WTC11 (cell line): ENCODE data around the gene NTSR1. TPM values are rescaled to one million over a fixed set of nuclear protein-coding genes. Genes with fewer than 3 reads are reported as not detected.

ENCODE experiments used
- ATAC-seq: fragments of 200-7000 bp; cut with Tn5 transposase; 2 replicates; pipeline ENCODE4 v1.10.0; 2021; ENCODE audit warnings: mild to moderate bottlenecking, moderate library complexity
- CTCF ChIA-PET: fragments of 300-600 bp; sonication (Branson Sonifier 250); formaldehyde crosslinking; loops from one replicate; lab custom pipeline; 2021; ENCODE audit warnings: antibody characterized with exemption; lab: Charles Lee
- POLR2A ChIA-PET: fragments of 350-600 bp; sonication (Branson Sonifier 250); formaldehyde crosslinking; loops from one replicate; lab custom pipeline; 2021; ENCODE audit warnings: antibody characterized with exemption; lab: Charles Lee
- DNase-seq: peaks from one replicate; pipeline ENCODE4 v3.0.0; 2021; ENCODE audit warnings: low spot score
- H3K27ac Mint-ChIP-seq: 2 replicates; pipeline ENCODE4 v1.8.0; 2021; ENCODE audit warnings: mixed read lengths
- H3K27me3 Mint-ChIP-seq: 2 replicates; pipeline ENCODE4 v1.8.0; 2021; ENCODE audit warnings: low read depth, mild to moderate bottlenecking, moderate library complexity, mixed read lengths
- H3K36me3 Mint-ChIP-seq: 2 replicates; pipeline ENCODE4 v1.8.0; 2021; ENCODE audit warnings: mixed read lengths
- H3K4me1 Mint-ChIP-seq: 2 replicates; pipeline ENCODE4 v1.8.0; 2022; ENCODE audit warnings: mixed read lengths
- H3K4me3 Mint-ChIP-seq: 2 replicates; pipeline ENCODE4 v1.8.0; 2021; ENCODE audit warnings: mild to moderate bottlenecking, moderate library complexity, mixed read lengths
- H3K9me3 Mint-ChIP-seq: 2 replicates; pipeline ENCODE4 v1.8.0; 2021; ENCODE audit warnings: mixed read lengths
- FOXP1 ChIP-seq: sonication (generic); formaldehyde crosslinking; IDR thresholded peaks from 2 replicates; pipeline ENCODE4 v1.8.0; 2022; ENCODE audit warnings: missing genetic modification reagents, mild to moderate bottlenecking, moderate library complexity, borderline replicate concordance
- GABPB1 ChIP-seq: sonication (generic); formaldehyde crosslinking; IDR thresholded peaks from 2 replicates; pipeline ENCODE4 v1.8.1; 2023; ENCODE audit warnings: mild to moderate bottlenecking, missing genetic modification reagents
- GRHL2 ChIP-seq: fragments of 250-450 bp; sonication (Bioruptor Pico); IDR thresholded peaks from 2 replicates; pipeline ENCODE4 v1.8.0; 2022; ENCODE audit warnings: mild to moderate bottlenecking, moderate library complexity; ENCODE audit not compliant: insufficient replicate concordance, severe bottlenecking
- GTF2I ChIP-seq: fragments of 250-450 bp; sonication (Bioruptor Pico); conservative IDR thresholded peaks from 2 replicates; pipeline ENCODE4 v1.4.0; 2021; ENCODE audit warnings: mild to moderate bottlenecking
- IRF2 ChIP-seq: sonication (generic); formaldehyde crosslinking; IDR thresholded peaks from 2 replicates; pipeline ENCODE4 v1.8.0; 2022; ENCODE audit warnings: low read depth, missing genetic modification reagents, borderline replicate concordance
- KAT7 ChIP-seq: sonication (generic); formaldehyde crosslinking; IDR thresholded peaks from 2 replicates; pipeline ENCODE4 v1.8.1; 2023; ENCODE audit warnings: missing genetic modification reagents, mild to moderate bottlenecking, borderline replicate concordance
- MXD4 ChIP-seq: fragments of 250-450 bp; sonication (Bioruptor Pico); IDR thresholded peaks from 2 replicates; pipeline ENCODE4 v1.8.0; 2021; ENCODE audit warnings: mild to moderate bottlenecking, moderate library complexity, borderline replicate concordance
- NFYB ChIP-seq: sonication (generic); formaldehyde crosslinking; conservative IDR thresholded peaks from 2 replicates; pipeline ENCODE4 v1.8.0; 2022; ENCODE audit warnings: low read depth, missing genetic modification reagents
- ZNF416 ChIP-seq: fragments of 250-450 bp; sonication (Bioruptor Pico); IDR thresholded peaks from 2 replicates; pipeline ENCODE4 v1.9.0; 2021; ENCODE audit warnings: mild to moderate bottlenecking, inconsistent platforms
- total RNA-seq: library from RNA; stranded (reverse); gene quantifications from 3 replicates; pipeline ENCODE4 v1.2.3, GENCODE V29; 2021
- TF ChIP-seq, protein P1 (sequence below): sonication (generic); formaldehyde crosslinking; IDR thresholded peaks from 2 replicates; pipeline ENCODE4 v1.8.1; 2022; ENCODE audit warnings: missing genetic modification reagents, borderline replicate concordance
- TF ChIP-seq, protein P2 (sequence below): sonication (generic); formaldehyde crosslinking; IDR thresholded peaks from 2 replicates; pipeline ENCODE4 v1.8.0; 2022; ENCODE audit warnings: mild to moderate bottlenecking, missing genetic modification reagents
- TF ChIP-seq, protein P3 (sequence below): fragments of 200-600 bp; IDR thresholded peaks from 2 replicates; pipeline ENCODE4 v1.8.0; 2022; ENCODE audit warnings: antibody characterized with exemption
- TF ChIP-seq, protein P4 (sequence below): sonication (generic); formaldehyde crosslinking; IDR thresholded peaks from 2 replicates; pipeline ENCODE4 v1.8.0; 2023; ENCODE audit warnings: mild to moderate bottlenecking, missing genetic modification reagents
- TF ChIP-seq, protein P5 (sequence below): sonication (generic); formaldehyde crosslinking; IDR thresholded peaks from 2 replicates; pipeline ENCODE4 v1.8.0; 2022; ENCODE audit warnings: mild to moderate bottlenecking, missing genetic modification reagents
- TF ChIP-seq, protein P6 (sequence below): sonication (generic); formaldehyde crosslinking; IDR thresholded peaks from 2 replicates; pipeline ENCODE4 v1.8.1; 2022; ENCODE audit warnings: low read depth, mild to moderate bottlenecking, moderate library complexity, missing genetic modification reagents, borderline replicate concordance
- TF ChIP-seq, protein P7 (sequence below): sonication (generic); formaldehyde crosslinking; IDR thresholded peaks from 2 replicates; pipeline ENCODE4 v1.8.1; 2023; ENCODE audit warnings: mild to moderate bottlenecking, missing genetic modification reagents

Gene NTSR1
- total RNA-seq, 1 experiment from 2014 or later: 0.63 TPM

DNA sequence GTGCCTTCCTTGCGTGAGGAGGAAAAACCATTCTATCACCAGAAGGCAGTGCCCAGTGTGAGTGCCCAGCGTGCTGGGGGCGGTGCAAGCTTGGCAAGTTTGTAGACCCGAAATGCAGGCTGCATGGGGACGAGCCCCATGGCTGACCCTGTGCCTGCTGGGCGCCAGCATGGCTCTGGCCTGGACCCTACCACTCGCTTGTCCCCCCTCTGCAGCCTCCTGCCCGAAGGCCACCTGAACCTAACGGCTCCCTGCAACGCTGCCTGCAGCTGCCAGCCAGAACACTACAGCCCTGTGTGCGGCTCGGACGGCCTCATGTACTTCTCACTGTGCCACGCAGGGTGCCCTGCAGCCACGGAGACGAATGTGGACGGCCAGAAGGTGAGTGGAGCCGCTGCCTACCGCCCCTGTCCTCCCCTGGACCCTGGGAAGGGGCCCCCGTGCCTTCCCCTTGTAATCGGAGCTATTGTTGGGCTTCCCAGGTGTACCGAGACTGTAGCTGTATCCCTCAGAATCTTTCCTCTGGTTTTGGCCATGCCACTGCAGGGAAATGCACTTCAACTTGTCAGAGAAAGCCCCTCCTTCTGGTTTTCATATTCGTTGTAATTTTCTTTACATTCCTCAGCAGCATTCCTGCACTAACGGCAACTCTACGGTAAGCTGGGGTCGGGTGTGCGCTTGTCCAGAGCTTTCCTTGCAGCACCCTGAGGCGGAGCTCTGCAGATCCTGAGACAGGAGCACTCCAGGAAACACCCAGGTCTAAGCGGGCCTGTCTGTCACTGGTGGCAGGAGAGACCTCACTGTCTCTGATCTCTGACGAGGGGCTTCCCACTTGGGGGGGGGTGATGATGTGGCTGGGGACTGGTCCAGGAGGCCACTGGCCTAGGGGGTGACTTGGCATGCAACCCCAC, 40.9 kb upstream of the NTSR1 start:
- no peak overlapping the region for H3K27ac Mint-ChIP-seq
- DNase-seq (no peak), ATAC-seq (no peak)
- peaks cover 5% of the 10 kb centered on the region for H3K4me1 Mint-ChIP-seq
- TF ChIP-seq IRF2 (no peak), KAT7 (no peak)
- TF ChIP-seq, protein P1, sequence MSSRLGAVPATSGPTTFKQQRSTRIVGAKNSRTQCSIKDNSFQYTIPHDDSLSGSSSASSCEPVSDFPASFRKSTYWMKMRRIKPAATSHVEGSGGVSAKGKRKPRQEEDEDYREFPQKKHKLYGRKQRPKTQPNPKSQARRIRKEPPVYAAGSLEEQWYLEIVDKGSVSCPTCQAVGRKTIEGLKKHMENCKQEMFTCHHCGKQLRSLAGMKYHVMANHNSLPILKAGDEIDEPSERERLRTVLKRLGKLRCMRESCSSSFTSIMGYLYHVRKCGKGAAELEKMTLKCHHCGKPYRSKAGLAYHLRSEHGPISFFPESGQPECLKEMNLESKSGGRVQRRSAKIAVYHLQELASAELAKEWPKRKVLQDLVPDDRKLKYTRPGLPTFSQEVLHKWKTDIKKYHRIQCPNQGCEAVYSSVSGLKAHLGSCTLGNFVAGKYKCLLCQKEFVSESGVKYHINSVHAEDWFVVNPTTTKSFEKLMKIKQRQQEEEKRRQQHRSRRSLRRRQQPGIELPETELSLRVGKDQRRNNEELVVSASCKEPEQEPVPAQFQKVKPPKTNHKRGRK (CRISPR knock-in tag): no peak
- TF ChIP-seq, protein P2, sequence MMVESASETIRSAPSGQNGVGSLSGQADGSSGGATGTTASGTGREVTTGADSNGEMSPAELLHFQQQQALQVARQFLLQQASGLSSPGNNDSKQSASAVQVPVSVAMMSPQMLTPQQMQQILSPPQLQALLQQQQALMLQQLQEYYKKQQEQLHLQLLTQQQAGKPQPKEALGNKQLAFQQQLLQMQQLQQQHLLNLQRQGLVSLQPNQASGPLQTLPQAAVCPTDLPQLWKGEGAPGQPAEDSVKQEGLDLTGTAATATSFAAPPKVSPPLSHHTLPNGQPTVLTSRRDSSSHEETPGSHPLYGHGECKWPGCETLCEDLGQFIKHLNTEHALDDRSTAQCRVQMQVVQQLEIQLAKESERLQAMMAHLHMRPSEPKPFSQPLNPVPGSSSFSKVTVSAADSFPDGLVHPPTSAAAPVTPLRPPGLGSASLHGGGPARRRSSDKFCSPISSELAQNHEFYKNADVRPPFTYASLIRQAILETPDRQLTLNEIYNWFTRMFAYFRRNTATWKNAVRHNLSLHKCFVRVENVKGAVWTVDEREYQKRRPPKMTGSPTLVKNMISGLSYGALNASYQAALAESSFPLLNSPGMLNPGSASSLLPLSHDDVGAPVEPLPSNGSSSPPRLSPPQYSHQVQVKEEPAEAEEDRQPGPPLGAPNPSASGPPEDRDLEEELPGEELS (CRISPR knock-in tag): no peak
- no peak overlapping the region for H3K4me3 Mint-ChIP-seq
- no peaks in the 10 kb centered on the region for H3K27me3 Mint-ChIP-seq
- no peaks in the 10 kb centered on the region for H3K36me3 Mint-ChIP-seq
- POLR2A ChIA-PET: no interaction called here
- CTCF ChIA-PET: interaction anchor here (0.8 to 3.7 kb wide), 6 partner anchors 11 to 431 kb away, joined by 3 to 19 read pairs (median 3); partner anchors contain the start of gene SLCO4A1
- no peaks in the 10 kb centered on the region for H3K9me3 Mint-ChIP-seq

DNA sequence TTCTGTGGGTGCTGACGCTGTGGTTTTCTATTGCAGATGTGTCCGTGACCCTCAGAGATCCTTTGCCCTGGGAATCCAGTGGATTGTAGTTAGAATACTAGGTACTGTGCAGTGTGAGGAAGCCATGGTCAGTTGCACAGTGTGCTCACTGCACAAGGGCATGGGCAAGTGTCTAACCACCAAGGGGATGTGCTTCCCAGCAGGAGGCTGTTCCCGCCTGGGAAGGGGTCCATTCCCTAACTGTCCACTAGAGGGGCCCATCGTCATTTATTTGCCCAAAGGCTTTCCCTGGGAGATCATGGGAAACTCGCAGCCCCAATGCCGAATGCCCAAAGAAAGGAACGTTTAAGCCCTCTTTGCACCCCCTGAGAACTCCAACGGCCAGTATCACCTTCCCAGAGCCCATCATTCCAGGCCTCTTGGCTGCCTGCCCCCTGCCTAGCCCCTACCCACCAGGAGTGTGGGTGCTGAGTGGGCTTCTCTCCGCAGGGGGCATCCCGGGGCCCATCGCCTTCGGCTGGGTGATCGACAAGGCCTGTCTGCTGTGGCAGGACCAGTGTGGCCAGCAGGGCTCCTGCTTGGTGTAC, 40.1 kb upstream of the NTSR1 start:
- no peaks in the 10 kb centered on the region for H3K4me1 Mint-ChIP-seq
- no peak overlapping the region for H3K27ac Mint-ChIP-seq
- peak; percentile 68 for ATAC-seq
- no peaks in the 10 kb centered on the region for H3K27me3 Mint-ChIP-seq
- DNase-seq: peak; percentile 84
- peak; percentile 57; the same call in 1 of the 2 replicates for TF ChIP-seq GTF2I (CRISPR knock-in tag)
- TF ChIP-seq GRHL2 (CRISPR knock-in tag): no peak
- TF ChIP-seq, protein P3, sequence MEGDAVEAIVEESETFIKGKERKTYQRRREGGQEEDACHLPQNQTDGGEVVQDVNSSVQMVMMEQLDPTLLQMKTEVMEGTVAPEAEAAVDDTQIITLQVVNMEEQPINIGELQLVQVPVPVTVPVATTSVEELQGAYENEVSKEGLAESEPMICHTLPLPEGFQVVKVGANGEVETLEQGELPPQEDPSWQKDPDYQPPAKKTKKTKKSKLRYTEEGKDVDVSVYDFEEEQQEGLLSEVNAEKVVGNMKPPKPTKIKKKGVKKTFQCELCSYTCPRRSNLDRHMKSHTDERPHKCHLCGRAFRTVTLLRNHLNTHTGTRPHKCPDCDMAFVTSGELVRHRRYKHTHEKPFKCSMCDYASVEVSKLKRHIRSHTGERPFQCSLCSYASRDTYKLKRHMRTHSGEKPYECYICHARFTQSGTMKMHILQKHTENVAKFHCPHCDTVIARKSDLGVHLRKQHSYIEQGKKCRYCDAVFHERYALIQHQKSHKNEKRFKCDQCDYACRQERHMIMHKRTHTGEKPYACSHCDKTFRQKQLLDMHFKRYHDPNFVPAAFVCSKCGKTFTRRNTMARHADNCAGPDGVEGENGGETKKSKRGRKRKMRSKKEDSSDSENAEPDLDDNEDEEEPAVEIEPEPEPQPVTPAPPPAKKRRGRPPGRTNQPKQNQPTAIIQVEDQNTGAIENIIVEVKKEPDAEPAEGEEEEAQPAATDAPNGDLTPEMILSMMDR: peak; percentile 84
- TF ChIP-seq ZNF416 (CRISPR knock-in tag): 0 out of 2 replicates have a peak, but pooled peaks have one; percentile 4
- H3K36me3 Mint-ChIP-seq: no peaks in the 10 kb centered on the region
- CTCF ChIA-PET: interaction anchor here (0.6 to 4.1 kb wide), 5 partner anchors 10 to 123 kb away, joined by 3 to 26 read pairs (median 7); partner anchors contain the start of gene SLCO4A1
- H3K9me3 Mint-ChIP-seq: no peaks in the 10 kb centered on the region
- H3K4me3 Mint-ChIP-seq: no peak overlapping the region
- POLR2A ChIA-PET: no interaction called here

DNA sequence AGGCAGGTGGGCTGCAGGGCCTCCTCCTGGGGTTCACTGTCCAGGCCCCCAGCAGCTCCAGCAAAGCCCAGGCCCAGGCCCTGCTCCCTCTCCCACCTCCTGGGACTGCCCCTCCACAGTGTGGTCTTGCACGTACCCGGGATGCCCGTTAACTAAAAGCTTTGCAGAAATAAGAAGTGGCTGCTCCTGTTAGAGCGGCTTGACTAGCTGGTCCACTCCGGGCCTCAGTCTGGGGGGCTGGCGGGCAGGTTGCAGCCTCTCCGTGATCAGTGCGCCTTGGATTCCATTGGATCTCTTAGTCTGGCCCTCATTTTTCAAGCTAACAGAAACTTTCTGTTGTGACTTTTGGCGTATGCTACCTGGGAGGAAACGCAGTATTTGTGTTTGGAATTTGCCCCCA, 39.4 kb upstream of the NTSR1 start:
- Mint-ChIP-seq H3K4me3 (no peak overlapping the region), H3K27ac (no peak overlapping the region), H3K4me1 (no peaks in the 10 kb centered on the region), H3K27me3 (no peaks in the 10 kb centered on the region), H3K9me3 (no peaks in the 10 kb centered on the region), H3K36me3 (no peaks in the 10 kb centered on the region)
- ATAC-seq (no peak), DNase-seq (no peak)
- ChIA-PET POLR2A (no interaction called here), CTCF (interaction anchor here (0.6 to 4.1 kb wide), 3 partner anchors 11 to 125 kb away, joined by 3 to 26 read pairs (median 5); no protein-coding TSS in a partner anchor)
- TF ChIP-seq GABPB1: no peak
- TF ChIP-seq, protein P4, sequence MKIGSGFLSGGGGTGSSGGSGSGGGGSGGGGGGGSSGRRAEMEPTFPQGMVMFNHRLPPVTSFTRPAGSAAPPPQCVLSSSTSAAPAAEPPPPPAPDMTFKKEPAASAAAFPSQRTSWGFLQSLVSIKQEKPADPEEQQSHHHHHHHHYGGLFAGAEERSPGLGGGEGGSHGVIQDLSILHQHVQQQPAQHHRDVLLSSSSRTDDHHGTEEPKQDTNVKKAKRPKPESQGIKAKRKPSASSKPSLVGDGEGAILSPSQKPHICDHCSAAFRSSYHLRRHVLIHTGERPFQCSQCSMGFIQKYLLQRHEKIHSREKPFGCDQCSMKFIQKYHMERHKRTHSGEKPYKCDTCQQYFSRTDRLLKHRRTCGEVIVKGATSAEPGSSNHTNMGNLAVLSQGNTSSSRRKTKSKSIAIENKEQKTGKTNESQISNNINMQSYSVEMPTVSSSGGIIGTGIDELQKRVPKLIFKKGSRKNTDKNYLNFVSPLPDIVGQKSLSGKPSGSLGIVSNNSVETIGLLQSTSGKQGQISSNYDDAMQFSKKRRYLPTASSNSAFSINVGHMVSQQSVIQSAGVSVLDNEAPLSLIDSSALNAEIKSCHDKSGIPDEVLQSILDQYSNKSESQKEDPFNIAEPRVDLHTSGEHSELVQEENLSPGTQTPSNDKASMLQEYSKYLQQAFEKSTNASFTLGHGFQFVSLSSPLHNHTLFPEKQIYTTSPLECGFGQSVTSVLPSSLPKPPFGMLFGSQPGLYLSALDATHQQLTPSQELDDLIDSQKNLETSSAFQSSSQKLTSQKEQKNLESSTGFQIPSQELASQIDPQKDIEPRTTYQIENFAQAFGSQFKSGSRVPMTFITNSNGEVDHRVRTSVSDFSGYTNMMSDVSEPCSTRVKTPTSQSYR (CRISPR knock-in tag): no peak
- TF ChIP-seq, protein P5, sequence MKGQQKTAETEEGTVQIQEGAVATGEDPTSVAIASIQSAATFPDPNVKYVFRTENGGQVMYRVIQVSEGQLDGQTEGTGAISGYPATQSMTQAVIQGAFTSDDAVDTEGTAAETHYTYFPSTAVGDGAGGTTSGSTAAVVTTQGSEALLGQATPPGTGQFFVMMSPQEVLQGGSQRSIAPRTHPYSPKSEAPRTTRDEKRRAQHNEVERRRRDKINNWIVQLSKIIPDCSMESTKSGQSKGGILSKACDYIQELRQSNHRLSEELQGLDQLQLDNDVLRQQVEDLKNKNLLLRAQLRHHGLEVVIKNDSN (CRISPR knock-in tag): no peak
- TF ChIP-seq GRHL2 (CRISPR knock-in tag): no peak
- no peak for TF ChIP-seq NFYB (CRISPR knock-in tag)
- TF ChIP-seq FOXP1 (CRISPR knock-in tag): no peak
- TF ChIP-seq, protein P6, sequence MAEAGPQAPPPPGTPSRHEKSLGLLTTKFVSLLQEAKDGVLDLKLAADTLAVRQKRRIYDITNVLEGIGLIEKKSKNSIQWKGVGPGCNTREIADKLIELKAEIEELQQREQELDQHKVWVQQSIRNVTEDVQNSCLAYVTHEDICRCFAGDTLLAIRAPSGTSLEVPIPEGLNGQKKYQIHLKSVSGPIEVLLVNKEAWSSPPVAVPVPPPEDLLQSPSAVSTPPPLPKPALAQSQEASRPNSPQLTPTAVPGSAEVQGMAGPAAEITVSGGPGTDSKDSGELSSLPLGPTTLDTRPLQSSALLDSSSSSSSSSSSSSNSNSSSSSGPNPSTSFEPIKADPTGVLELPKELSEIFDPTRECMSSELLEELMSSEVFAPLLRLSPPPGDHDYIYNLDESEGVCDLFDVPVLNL (CRISPR knock-in tag): no peak
- no peak for TF ChIP-seq MXD4 (CRISPR knock-in tag)
- TF ChIP-seq, protein P7, sequence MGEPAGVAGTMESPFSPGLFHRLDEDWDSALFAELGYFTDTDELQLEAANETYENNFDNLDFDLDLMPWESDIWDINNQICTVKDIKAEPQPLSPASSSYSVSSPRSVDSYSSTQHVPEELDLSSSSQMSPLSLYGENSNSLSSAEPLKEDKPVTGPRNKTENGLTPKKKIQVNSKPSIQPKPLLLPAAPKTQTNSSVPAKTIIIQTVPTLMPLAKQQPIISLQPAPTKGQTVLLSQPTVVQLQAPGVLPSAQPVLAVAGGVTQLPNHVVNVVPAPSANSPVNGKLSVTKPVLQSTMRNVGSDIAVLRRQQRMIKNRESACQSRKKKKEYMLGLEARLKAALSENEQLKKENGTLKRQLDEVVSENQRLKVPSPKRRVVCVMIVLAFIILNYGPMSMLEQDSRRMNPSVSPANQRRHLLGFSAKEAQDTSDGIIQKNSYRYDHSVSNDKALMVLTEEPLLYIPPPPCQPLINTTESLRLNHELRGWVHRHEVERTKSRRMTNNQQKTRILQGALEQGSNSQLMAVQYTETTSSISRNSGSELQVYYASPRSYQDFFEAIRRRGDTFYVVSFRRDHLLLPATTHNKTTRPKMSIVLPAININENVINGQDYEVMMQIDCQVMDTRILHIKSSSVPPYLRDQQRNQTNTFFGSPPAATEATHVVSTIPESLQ (CRISPR knock-in tag): no peak
